B cell (primary cell): ENCODE data around the gene CELA3A. TPM values are rescaled to one million over a fixed set of nuclear protein-coding genes. Genes with fewer than 3 reads are reported as not detected.

ENCODE experiments used
- ATAC-seq: fragments of 200-7000 bp; cut with Tn5 transposase; one replicate; pipeline ENCODE4 v1.10.0; 2021; ENCODE audit warnings: low read depth, mild to moderate bottlenecking, moderate number of reproducible peaks, moderate library complexity
- CTCF ChIA-PET: fragments of 350-600 bp; sonication (Branson Sonifier 250); formaldehyde crosslinking; loops from one replicate; lab custom pipeline; 2021; ENCODE audit warnings: antibody characterized with exemption, inconsistent platforms; lab: Charles Lee
- POLR2A ChIA-PET: fragments of 350-600 bp; sonication (Branson Sonifier 250); formaldehyde crosslinking; loops from one replicate; lab custom pipeline; 2021; ENCODE audit warnings: antibody characterized with exemption; lab: Charles Lee
- DNase-seq: peaks from one replicate; pipeline ENCODE4 v3.0.0; 2013
- H2AFZ ChIP-seq: 2 replicates; pipeline ENCODE4 v1.6.1; 2012; ENCODE audit warnings: mild to moderate bottlenecking, low read depth, low read length; ENCODE audit not compliant: insufficient read depth, poor library complexity, severe bottlenecking
- H3K27ac ChIP-seq, 2 donors: 1 replicate in 1 of 2; 2 replicates in 1 of 2; pipeline ENCODE4 v1.5.1; 2012 to 2013; ENCODE audit warnings: low read length in 2 of 2, mild to moderate bottlenecking in 2 of 2, moderate library complexity in 1 of 2
- H3K27me3 ChIP-seq, 4 experiments: fragments of 200-600 bp in 1 of 4; sonication (generic) in 1 of 4; replicated peaks in 1 of 4; 1 replicate in 2 of 4; 2 replicates in 2 of 4; pipeline versions ENCODE4 v1.6.1 to v1.7.0; 2013 to 2016; ENCODE audit warnings: low read length in 3 of 4, mild to moderate bottlenecking in 2 of 4, mixed read lengths in 1 of 4, moderate library complexity in 1 of 4; ENCODE audit not compliant: insufficient read depth in 4 of 4, control insufficient read depth in 3 of 4; ENCODE audit errors: control extremely low read depth in 1 of 4
- H3K36me3 ChIP-seq, 2 experiments: replicated peaks in 1 of 2; 1 replicate in 1 of 2; 2 replicates in 1 of 2; pipeline versions ENCODE4 v1.6.1 to v1.7.1; 2013; ENCODE audit warnings: low read length in 1 of 2; ENCODE audit not compliant: insufficient read depth in 2 of 2, control insufficient read depth in 1 of 2; ENCODE audit errors: control extremely low read depth in 1 of 2, extremely low read depth in 1 of 2
- H3K4me1 ChIP-seq, 2 donors: fragments of 200-600 bp in 1 of 2; sonication (generic) in 1 of 2; 1 replicate in 1 of 2; 2 replicates in 1 of 2; pipeline versions ENCODE4 v1.5.1 to v1.6.1; 2013 to 2017; ENCODE audit warnings: low read length in 2 of 2; ENCODE audit not compliant: control insufficient read depth in 2 of 2, insufficient read depth in 2 of 2
- H3K4me2 ChIP-seq: replicated peaks from 2 replicates; pipeline ENCODE3; 2012; ENCODE audit warnings: mild to moderate bottlenecking, low read depth, low read length; ENCODE audit not compliant: poor library complexity, severe bottlenecking
- H3K4me3 ChIP-seq, 5 experiments: fragments of 200-600 bp in 1 of 5; sonication (generic) in 1 of 5; 1 replicate in 3 of 5; 2 replicates in 2 of 5; pipeline versions ENCODE4 v1.5.1 to v1.7.0; 2011 to 2016; ENCODE audit warnings: low read length in 4 of 5, mild to moderate bottlenecking in 4 of 5, low read depth in 2 of 5, control low read depth in 1 of 5, moderate library complexity in 1 of 5; ENCODE audit not compliant: insufficient read depth in 1 of 5; ENCODE audit errors: control extremely low read depth in 1 of 5, extremely low read depth in 1 of 5
- H3K79me2 ChIP-seq: fragments of 200-600 bp; sonication (generic); one replicate; pipeline ENCODE4 v1.6.0; 2016; ENCODE audit warnings: low read length; ENCODE audit not compliant: control insufficient read depth, insufficient read depth
- H3K9ac ChIP-seq: fragments of 200-600 bp; sonication (generic); 2 replicates; pipeline ENCODE4 v1.6.1; 2017; ENCODE audit warnings: mild to moderate bottlenecking, low read length, moderate library complexity
- H3K9me3 ChIP-seq, 3 donors: one replicate each; pipeline versions ENCODE4 v1.6.1 to v1.7.1; 2013; ENCODE audit warnings: low read length in 2 of 3; ENCODE audit not compliant: control insufficient read depth in 2 of 3, insufficient read depth in 1 of 3; ENCODE audit errors: control extremely low read depth in 1 of 3
- H4K20me1 ChIP-seq: 2 replicates; pipeline ENCODE4 v1.6.0; 2012; ENCODE audit warnings: mild to moderate bottlenecking, low read length; ENCODE audit not compliant: insufficient read depth, control insufficient read depth, poor library complexity, severe bottlenecking
- H3K27ac Mint-ChIP-seq: one replicate; pipeline ENCODE4 v1.8.0; 2021; ENCODE audit warnings: mixed read lengths
- H3K27me3 Mint-ChIP-seq: one replicate; pipeline ENCODE4 v1.8.0; 2021; ENCODE audit warnings: mixed read lengths
- H3K4me1 Mint-ChIP-seq: one replicate; pipeline ENCODE4 v1.8.0; 2021; ENCODE audit warnings: mixed read lengths
- H3K4me3 Mint-ChIP-seq: one replicate; pipeline ENCODE4 v1.8.0; 2021; ENCODE audit warnings: mixed read lengths
- H3K9me3 Mint-ChIP-seq: one replicate; pipeline ENCODE4 v1.8.0; 2022; ENCODE audit warnings: mixed read lengths; ENCODE audit not compliant: insufficient read depth
- EZH2 ChIP-seq: IDR thresholded peaks from 2 replicates; pipeline ENCODE4 v1.6.1; 2012; ENCODE audit warnings: borderline replicate concordance, low read depth, mild to moderate bottlenecking, moderate library complexity, low read length; ENCODE audit not compliant: insufficient read depth, poor library complexity, severe bottlenecking
- WGBS: methylation state at CpG from one replicate; pipeline ENCODE4 v1.1.5; 2013; ENCODE audit warnings: missing lambda C conversion rate; ENCODE audit not compliant: insufficient coverage; 5-methylcytosine and 5-hydroxymethylcytosine counted together
- intact Hi-C: fragments of 100-400 bp; cut with micrococcal nuclease; formaldehyde crosslinking; loops from one replicate; pipeline ENCODE4 v1.10.0; 2022
- polyA plus RNA-seq: library from polyadenylated mRNA; depleted of rRNA; stranded (reverse); fragments of >200 nt; gene quantifications from 2 replicates; pipeline ENCODE4 v1.2.3, GENCODE V29; 2012
- total RNA-seq, 2 donors: library from RNA; stranded (reverse); fragments of 120-200 nt in 1 of 2; gene quantifications; 1 replicate in 1 of 2; 2 replicates in 1 of 2; pipeline versions ENCODE4 v1.2.3 to v1.2.4, GENCODE V29; 2013 to 2022
- TF ChIP-seq, protein P1 (sequence below): fragments of 200-600 bp; IDR thresholded peaks from one replicate; pipeline ENCODE4 v1.8.0; 2022; ENCODE audit warnings: antibody characterized with exemption, mild to moderate bottlenecking

CELA3A gene
- total and polyA plus RNA-seq, 2 donors (not counting 1 experiment from before 2014, with no cell fraction given), result not detected

- Histone ChIP-seq H3K27ac (peak overlapping the region; percentile 93 to 96), H4K20me1 (peaks cover 53% of the 10 kb centered on the region), H3K27me3 (no peaks in the 10 kb centered on the region), H3K4me3 (peak overlapping the region; percentile 66 to 89 (median 79)), H3K9ac (peak overlapping the region; percentile 99), H3K9me3 (no peaks in the 10 kb centered on the region), H3K79me2 (peaks cover 66% of the 10 kb centered on the region), H3K4me1 (peaks cover 46 to 48% of the 10 kb centered on the region in 2 donors), H3K4me2 (peak overlapping the region; percentile 90), H2AFZ (no peak overlapping the region), H3K36me3 (peaks cover 5 to 31% of the 10 kb centered on the region in 2 experiments)
- ChIA-PET CTCF (interaction anchor here (0.7 to 9.3 kb wide), 8 partner anchors 12 to 81 kb away, joined by 3 to 89 read pairs (median 4); no protein-coding TSS in a partner anchor), POLR2A (interaction anchor here (0.6 to 4.5 kb wide), 7 partner anchors 13 to 808 kb away, joined by 4 to 87 read pairs (median 11); no protein-coding TSS in a partner anchor)
- DNase-seq (no peak), ATAC-seq (no peak)
- 58% methylated on average over 13 of the region's 19 CpGs for WGBS
- no peaks in the 10 kb centered on the region for H3K27me3 Mint-ChIP-seq
- TF ChIP-seq, protein P1, sequence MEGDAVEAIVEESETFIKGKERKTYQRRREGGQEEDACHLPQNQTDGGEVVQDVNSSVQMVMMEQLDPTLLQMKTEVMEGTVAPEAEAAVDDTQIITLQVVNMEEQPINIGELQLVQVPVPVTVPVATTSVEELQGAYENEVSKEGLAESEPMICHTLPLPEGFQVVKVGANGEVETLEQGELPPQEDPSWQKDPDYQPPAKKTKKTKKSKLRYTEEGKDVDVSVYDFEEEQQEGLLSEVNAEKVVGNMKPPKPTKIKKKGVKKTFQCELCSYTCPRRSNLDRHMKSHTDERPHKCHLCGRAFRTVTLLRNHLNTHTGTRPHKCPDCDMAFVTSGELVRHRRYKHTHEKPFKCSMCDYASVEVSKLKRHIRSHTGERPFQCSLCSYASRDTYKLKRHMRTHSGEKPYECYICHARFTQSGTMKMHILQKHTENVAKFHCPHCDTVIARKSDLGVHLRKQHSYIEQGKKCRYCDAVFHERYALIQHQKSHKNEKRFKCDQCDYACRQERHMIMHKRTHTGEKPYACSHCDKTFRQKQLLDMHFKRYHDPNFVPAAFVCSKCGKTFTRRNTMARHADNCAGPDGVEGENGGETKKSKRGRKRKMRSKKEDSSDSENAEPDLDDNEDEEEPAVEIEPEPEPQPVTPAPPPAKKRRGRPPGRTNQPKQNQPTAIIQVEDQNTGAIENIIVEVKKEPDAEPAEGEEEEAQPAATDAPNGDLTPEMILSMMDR, result no peak
- TF ChIP-seq EZH2, result no peak
- H3K27ac Mint-ChIP-seq, result peak overlapping the region; percentile 98
- intact Hi-C loops, result loop anchor here (2.0 to 5.0 kb wide), 2 partner anchors 39 to 398 kb away; partner anchors contain the start of gene ZBTB40
- H3K4me3 Mint-ChIP-seq, result peak overlapping the region; percentile 98
- no peaks in the 10 kb centered on the region for H3K9me3 Mint-ChIP-seq
- peaks cover 48% of the 10 kb centered on the region for H3K4me1 Mint-ChIP-seq
These were observed 52.7 kb downstream of the CELA3A start for GRCh38 chr1:22053861-22054770.
